Panc1 (cell line): ENCODE results near the gene ARHGEF10L. TPM values are rescaled to one million over a fixed set of nuclear protein-coding genes. Genes with fewer than 3 reads are reported as not detected.
A peak's percentile ranks its signal among the peaks of the same experiment; 100 is the strongest.

Experiments used
- ATAC-seq: fragments of 200-7000 bp; cut with Tn5 transposase; 2 replicates; pipeline ENCODE4 v1.9.1; 2020; ENCODE audit warnings: mild to moderate bottlenecking, moderate library complexity
- BruUV-seq: library from RNA; stranded (reverse); fragments of 400-500 nt; replicated peaks from 2 replicates; lab custom pipeline; 2021; lab: Mats Ljungman, UMichigan
- CTCF ChIA-PET: fragments of 300-600 bp; sonication (Branson Sonifier 250); formaldehyde crosslinking; loops from one replicate; lab custom pipeline; 2022; ENCODE audit warnings: antibody characterized with exemption; lab: Charles Lee
- POLR2A ChIA-PET: fragments of 300-600 bp; sonication (Branson Sonifier 250); formaldehyde crosslinking; loops from one replicate; lab custom pipeline; 2022; ENCODE audit warnings: antibody characterized with exemption; lab: Charles Lee
- DNase-seq: peaks from one replicate; pipeline ENCODE4 v3.0.0-alpha.2; 2010; ENCODE audit warnings: low read depth, low spot score
- H3K27ac ChIP-seq: 2 replicates; pipeline ENCODE4 v1.5.1; 2011; ENCODE audit warnings: mild to moderate bottlenecking, low read length, inconsistent platforms
- H3K27me3 ChIP-seq: fragments of 200-500 bp; sonication (Bioruptor generic); 2 replicates; pipeline ENCODE4 v1.6.0; 2014; ENCODE audit warnings: low read length, inconsistent platforms; ENCODE audit not compliant: control insufficient read depth, insufficient read depth
- H3K36me3 ChIP-seq: fragments of 200-500 bp; sonication (Bioruptor generic); 2 replicates; pipeline ENCODE4 v1.5.1; 2014; ENCODE audit warnings: inconsistent platforms, mild to moderate bottlenecking, low read length, moderate library complexity; ENCODE audit not compliant: control insufficient read depth, insufficient read depth
- H3K4me1 ChIP-seq: 2 replicates; pipeline ENCODE4 v1.5.1; 2011; ENCODE audit warnings: inconsistent platforms, mild to moderate bottlenecking, low read length, moderate library complexity; ENCODE audit not compliant: control insufficient read depth, insufficient read depth
- H3K4me3 ChIP-seq, 2 experiments: 2 replicates each; pipeline ENCODE4 v1.5.1; 2011 to 2012; ENCODE audit warnings: low read depth in 2 of 2, low read length in 2 of 2, mild to moderate bottlenecking in 2 of 2, inconsistent platforms in 1 of 2, moderate library complexity in 1 of 2
- H3K9me3 ChIP-seq: fragments of 200-500 bp; sonication (Bioruptor generic); 2 replicates; pipeline ENCODE4 v1.5.1; 2014; ENCODE audit warnings: low read depth, mild to moderate bottlenecking, inconsistent platforms, low read length, moderate library complexity; ENCODE audit not compliant: control insufficient read depth, insufficient read depth
- POLR2AphosphoS5 ChIP-seq: IDR thresholded peaks from 2 replicates; pipeline ENCODE4 v1.6.1; 2012; ENCODE audit warnings: mild to moderate bottlenecking, low read depth, low read length, moderate library complexity
- SIN3A ChIP-seq: IDR thresholded peaks from 2 replicates; pipeline ENCODE4 v1.6.1; 2012; ENCODE audit warnings: low read depth, mild to moderate bottlenecking, low read length, moderate library complexity, borderline replicate concordance; ENCODE audit not compliant: insufficient read depth
- TCF7L2 ChIP-seq: IDR thresholded peaks from 2 replicates; pipeline ENCODE4 v1.6.1; 2011; ENCODE audit warnings: mild to moderate bottlenecking, low read depth, low read length, inconsistent platforms
- in situ Hi-C: cut with HindIII; loops from 2 replicates; pipeline ENCODE4 v1.10.0; 2016; ENCODE audit warnings: low sequenced_read_pairs, low pct_unique_long_range_greater_than_20kb
- intact Hi-C: fragments of 100-400 bp; cut with micrococcal nuclease; formaldehyde crosslinking; loops from one replicate; pipeline ENCODE4 v1.10.0; 2022; ENCODE audit not compliant: unreplicated experiment
- total RNA-seq: library from RNA; stranded (reverse); gene quantifications from one replicate; pipeline ENCODE4 v1.2.1, GENCODE V29; 2021; ENCODE audit not compliant: unreplicated experiment
- TF ChIP-seq, protein P1 (sequence below): fragments of 450-650 bp; IDR thresholded peaks from 2 replicates; pipeline ENCODE4 v1.5.1; 2017; ENCODE audit warnings: mild to moderate bottlenecking
- TF ChIP-seq, protein P2 (sequence below), 2 experiments: IDR thresholded peaks; 2 replicates each; pipeline ENCODE4 v1.6.1; 2011 to 2012; ENCODE audit warnings: low read depth in 2 of 2, control low read depth in 1 of 2, low read length in 1 of 2, mild to moderate bottlenecking in 1 of 2, moderate library complexity in 1 of 2; ENCODE audit not compliant: insufficient read depth in 1 of 2

The ARHGEF10L gene
- total RNA-seq, 1 experiment from 2014 or later: 5.9 TPM

GRCh38 chr1:17673329-17674072 is 134.0 kb downstream of the ARHGEF10L start:
- in situ Hi-C loops: no loop called here
- H3K27me3 ChIP-seq: no peaks in the 10 kb centered on the region
- POLR2A ChIA-PET: no interaction called here
- intact Hi-C loops: no loop called here
- H3K36me3 ChIP-seq: no peaks in the 10 kb centered on the region
- no peak for TF ChIP-seq SIN3A
- TF ChIP-seq TCF7L2: no peak
- TF ChIP-seq, protein P1, sequence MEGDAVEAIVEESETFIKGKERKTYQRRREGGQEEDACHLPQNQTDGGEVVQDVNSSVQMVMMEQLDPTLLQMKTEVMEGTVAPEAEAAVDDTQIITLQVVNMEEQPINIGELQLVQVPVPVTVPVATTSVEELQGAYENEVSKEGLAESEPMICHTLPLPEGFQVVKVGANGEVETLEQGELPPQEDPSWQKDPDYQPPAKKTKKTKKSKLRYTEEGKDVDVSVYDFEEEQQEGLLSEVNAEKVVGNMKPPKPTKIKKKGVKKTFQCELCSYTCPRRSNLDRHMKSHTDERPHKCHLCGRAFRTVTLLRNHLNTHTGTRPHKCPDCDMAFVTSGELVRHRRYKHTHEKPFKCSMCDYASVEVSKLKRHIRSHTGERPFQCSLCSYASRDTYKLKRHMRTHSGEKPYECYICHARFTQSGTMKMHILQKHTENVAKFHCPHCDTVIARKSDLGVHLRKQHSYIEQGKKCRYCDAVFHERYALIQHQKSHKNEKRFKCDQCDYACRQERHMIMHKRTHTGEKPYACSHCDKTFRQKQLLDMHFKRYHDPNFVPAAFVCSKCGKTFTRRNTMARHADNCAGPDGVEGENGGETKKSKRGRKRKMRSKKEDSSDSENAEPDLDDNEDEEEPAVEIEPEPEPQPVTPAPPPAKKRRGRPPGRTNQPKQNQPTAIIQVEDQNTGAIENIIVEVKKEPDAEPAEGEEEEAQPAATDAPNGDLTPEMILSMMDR: no peak
- no peak for TF ChIP-seq POLR2AphosphoS5
- TF ChIP-seq, protein P2, sequence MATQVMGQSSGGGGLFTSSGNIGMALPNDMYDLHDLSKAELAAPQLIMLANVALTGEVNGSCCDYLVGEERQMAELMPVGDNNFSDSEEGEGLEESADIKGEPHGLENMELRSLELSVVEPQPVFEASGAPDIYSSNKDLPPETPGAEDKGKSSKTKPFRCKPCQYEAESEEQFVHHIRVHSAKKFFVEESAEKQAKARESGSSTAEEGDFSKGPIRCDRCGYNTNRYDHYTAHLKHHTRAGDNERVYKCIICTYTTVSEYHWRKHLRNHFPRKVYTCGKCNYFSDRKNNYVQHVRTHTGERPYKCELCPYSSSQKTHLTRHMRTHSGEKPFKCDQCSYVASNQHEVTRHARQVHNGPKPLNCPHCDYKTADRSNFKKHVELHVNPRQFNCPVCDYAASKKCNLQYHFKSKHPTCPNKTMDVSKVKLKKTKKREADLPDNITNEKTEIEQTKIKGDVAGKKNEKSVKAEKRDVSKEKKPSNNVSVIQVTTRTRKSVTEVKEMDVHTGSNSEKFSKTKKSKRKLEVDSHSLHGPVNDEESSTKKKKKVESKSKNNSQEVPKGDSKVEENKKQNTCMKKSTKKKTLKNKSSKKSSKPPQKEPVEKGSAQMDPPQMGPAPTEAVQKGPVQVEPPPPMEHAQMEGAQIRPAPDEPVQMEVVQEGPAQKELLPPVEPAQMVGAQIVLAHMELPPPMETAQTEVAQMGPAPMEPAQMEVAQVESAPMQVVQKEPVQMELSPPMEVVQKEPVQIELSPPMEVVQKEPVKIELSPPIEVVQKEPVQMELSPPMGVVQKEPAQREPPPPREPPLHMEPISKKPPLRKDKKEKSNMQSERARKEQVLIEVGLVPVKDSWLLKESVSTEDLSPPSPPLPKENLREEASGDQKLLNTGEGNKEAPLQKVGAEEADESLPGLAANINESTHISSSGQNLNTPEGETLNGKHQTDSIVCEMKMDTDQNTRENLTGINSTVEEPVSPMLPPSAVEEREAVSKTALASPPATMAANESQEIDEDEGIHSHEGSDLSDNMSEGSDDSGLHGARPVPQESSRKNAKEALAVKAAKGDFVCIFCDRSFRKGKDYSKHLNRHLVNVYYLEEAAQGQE (IDR thresholded peaks at IDR 0.05; ENCODE audit: insufficient read depth in 1 of 2, low read depth in 2 of 2, low read length in 1 of 2): no peak
- no peak for ATAC-seq
- no peaks in the 10 kb centered on the region for H3K4me1 ChIP-seq
- H3K9me3 ChIP-seq: no peaks in the 10 kb centered on the region
- no peak overlapping the region for H3K27ac ChIP-seq
- H3K4me3 ChIP-seq: no peak overlapping the region
- no TSS peak for BruUV-seq
- no peak for DNase-seq
- CTCF ChIA-PET: no interaction called here

DNA sequence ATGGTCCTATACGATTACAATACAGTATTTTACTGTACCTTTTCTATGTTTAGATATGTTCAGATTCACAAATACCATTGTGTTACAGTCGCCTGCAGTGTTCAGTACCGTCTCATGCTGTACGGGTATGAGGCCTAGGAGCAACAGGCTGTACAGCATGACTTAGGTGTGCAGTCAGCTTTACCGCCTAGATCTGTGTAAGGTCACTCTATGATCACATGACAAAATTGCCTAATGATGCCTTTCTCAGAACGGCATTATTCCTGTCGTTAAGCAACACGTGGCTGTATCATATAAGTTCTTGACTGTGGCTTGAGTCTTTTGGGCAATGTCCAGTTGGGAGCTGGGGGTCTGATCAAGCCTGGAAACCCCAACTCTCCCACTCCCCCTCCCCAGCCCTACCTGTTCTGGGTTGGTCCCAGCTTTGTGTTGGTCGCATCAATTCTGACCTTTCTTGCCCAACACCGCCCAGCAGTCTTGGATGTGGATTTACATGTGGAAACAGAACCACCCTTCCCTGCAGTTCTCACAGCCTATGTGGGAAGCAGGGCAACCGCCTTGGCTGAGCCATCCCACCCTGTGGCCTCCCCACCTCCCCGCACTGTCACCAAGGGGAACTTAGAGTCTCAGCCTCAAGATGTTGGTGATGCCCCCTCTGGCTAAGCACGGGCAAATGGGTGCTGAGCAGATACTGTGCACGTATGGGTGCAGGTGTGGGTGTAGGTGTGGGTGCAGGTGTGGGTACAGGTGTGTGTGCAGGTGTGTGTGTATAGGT is 135.4 kb downstream of the ARHGEF10L start:
- ChIA-PET CTCF (no interaction called here), POLR2A (no interaction called here)

DNA sequence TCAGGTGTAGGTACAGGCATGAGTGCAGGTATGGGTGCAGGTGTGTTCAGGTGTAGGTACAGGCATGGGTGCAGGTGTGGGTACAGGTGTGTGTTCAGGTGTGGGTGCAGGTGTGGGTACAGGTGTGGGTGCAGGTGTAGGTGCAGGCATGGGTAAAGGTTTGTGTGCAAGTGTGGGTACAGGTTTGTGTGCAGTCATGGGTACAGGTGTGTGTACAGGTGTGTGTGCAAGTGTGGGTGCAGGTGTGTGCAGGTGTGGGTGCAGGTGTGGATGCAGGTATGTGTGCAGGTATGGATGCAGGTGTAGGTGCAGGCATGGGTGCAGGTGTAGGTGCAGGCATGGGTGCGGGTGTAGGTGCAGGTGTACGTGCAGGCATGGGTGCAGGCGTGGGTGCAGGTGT is 136.2 kb downstream of the ARHGEF10L start:
- Histone ChIP-seq H3K9me3 (no peaks in the 10 kb centered on the region), H3K4me1 (no peaks in the 10 kb centered on the region), H3K27me3 (no peaks in the 10 kb centered on the region), H3K36me3 (no peaks in the 10 kb centered on the region), H3K27ac (no peak overlapping the region), H3K4me3 (no peak overlapping the region)
- ATAC-seq (no peak), DNase-seq (no peak)
- TF ChIP-seq SIN3A (no peak), TCF7L2 (no peak), POLR2AphosphoS5 (no peak)
- TF ChIP-seq, protein P2 (IDR thresholded peaks at IDR 0.05; ENCODE audit: insufficient read depth in 1 of 2, low read depth in 2 of 2, low read length in 1 of 2): no peak
- TF ChIP-seq, protein P1: no peak
- no TSS peak for BruUV-seq
- ChIA-PET POLR2A (no interaction called here), CTCF (no interaction called here)
- in situ Hi-C loops: no loop called here
- intact Hi-C loops: no loop called here

More for the DNA sequence above, 135.4 kb downstream of the ARHGEF10L start:
- intact Hi-C loops (no loop called here), in situ Hi-C loops (no loop called here)
- BruUV-seq: no TSS peak
- 0 out of 2 replicates have a peak, but pooled peaks have one; percentile 22 for ATAC-seq
- Histone ChIP-seq H3K4me3 (no peak overlapping the region), H3K9me3 (no peaks in the 10 kb centered on the region), H3K4me1 (no peaks in the 10 kb centered on the region), H3K27ac (no peak overlapping the region), H3K27me3 (no peaks in the 10 kb centered on the region), H3K36me3 (no peaks in the 10 kb centered on the region)
- no peak for DNase-seq
- no peak for TF ChIP-seq SIN3A
